Nephron (organoid): ENCODE results near the gene CAMK2N2.

Experiments
- H3K27ac Mint-ChIP-seq, 3 experiments: 2 replicates each; pipeline ENCODE4 v1.8.0; 2020; ENCODE audit warnings: mixed read lengths in 3 of 3, mild to moderate bottlenecking in 2 of 3, moderate library complexity in 1 of 3
- H3K27me3 Mint-ChIP-seq: 2 replicates; pipeline ENCODE4 v1.8.0; 2021; ENCODE audit warnings: low read depth, mild to moderate bottlenecking, moderate library complexity, mixed read lengths
- H3K36me3 Mint-ChIP-seq: 2 replicates; pipeline ENCODE4 v1.8.0; 2020; ENCODE audit warnings: low read depth, mixed read lengths
- H3K4me1 Mint-ChIP-seq: 2 replicates; pipeline ENCODE4 v1.8.0; 2020; ENCODE audit warnings: mixed read lengths
- H3K4me3 Mint-ChIP-seq, 3 experiments: 2 replicates each; pipeline ENCODE4 v1.8.0; 2020; ENCODE audit warnings: mild to moderate bottlenecking in 3 of 3, mixed read lengths in 3 of 3, moderate library complexity in 2 of 3
- H3K9me3 Mint-ChIP-seq: 2 replicates; pipeline ENCODE4 v1.8.0; 2020; ENCODE audit warnings: mixed read lengths
- TF ChIP-seq, protein P1 (sequence below), 3 experiments: fragments of 200-600 bp; sonication (generic); IDR thresholded peaks; one replicate each; pipeline ENCODE4 v1.5.0; 2021; ENCODE audit warnings: antibody characterized with exemption in 3 of 3; ENCODE audit not compliant: unreplicated experiment in 3 of 3

Gene CAMK2N2

DNA sequence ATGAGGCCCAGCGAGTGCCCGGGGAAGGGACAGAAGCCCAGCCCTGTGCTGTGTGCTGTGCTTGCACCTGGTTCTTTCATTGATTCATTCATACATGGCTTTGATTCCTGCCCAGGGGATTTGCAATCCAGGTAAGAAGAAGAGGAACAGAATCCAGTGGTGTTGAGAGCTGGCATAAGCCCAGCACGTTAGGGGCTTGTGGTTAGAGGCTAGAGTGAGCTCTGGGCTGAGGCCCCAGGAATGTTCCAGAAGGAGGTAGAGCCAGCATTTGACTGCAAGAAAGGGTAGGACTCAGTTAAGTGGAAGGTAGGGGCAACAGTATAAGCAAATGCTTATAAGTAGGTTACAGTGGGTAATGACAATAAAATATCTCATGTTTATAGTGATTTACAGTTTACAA lies 29.7 kb downstream of the CAMK2N2 start:
- Mint-ChIP-seq H3K9me3 (no peaks in the 10 kb centered on the region), H3K4me1 (peaks cover 8% of the 10 kb centered on the region), H3K4me3 (peak overlapping the region; percentile 64 to 74 (median 72)), H3K36me3 (no peaks in the 10 kb centered on the region), H3K27ac (no peak overlapping the region), H3K27me3 (peaks cover 77% of the 10 kb centered on the region)
- TF ChIP-seq, protein P1, sequence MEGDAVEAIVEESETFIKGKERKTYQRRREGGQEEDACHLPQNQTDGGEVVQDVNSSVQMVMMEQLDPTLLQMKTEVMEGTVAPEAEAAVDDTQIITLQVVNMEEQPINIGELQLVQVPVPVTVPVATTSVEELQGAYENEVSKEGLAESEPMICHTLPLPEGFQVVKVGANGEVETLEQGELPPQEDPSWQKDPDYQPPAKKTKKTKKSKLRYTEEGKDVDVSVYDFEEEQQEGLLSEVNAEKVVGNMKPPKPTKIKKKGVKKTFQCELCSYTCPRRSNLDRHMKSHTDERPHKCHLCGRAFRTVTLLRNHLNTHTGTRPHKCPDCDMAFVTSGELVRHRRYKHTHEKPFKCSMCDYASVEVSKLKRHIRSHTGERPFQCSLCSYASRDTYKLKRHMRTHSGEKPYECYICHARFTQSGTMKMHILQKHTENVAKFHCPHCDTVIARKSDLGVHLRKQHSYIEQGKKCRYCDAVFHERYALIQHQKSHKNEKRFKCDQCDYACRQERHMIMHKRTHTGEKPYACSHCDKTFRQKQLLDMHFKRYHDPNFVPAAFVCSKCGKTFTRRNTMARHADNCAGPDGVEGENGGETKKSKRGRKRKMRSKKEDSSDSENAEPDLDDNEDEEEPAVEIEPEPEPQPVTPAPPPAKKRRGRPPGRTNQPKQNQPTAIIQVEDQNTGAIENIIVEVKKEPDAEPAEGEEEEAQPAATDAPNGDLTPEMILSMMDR (IDR thresholded peaks at IDR 0.05; ENCODE audit: unreplicated experiment in 3 of 3), result no peak

DNA sequence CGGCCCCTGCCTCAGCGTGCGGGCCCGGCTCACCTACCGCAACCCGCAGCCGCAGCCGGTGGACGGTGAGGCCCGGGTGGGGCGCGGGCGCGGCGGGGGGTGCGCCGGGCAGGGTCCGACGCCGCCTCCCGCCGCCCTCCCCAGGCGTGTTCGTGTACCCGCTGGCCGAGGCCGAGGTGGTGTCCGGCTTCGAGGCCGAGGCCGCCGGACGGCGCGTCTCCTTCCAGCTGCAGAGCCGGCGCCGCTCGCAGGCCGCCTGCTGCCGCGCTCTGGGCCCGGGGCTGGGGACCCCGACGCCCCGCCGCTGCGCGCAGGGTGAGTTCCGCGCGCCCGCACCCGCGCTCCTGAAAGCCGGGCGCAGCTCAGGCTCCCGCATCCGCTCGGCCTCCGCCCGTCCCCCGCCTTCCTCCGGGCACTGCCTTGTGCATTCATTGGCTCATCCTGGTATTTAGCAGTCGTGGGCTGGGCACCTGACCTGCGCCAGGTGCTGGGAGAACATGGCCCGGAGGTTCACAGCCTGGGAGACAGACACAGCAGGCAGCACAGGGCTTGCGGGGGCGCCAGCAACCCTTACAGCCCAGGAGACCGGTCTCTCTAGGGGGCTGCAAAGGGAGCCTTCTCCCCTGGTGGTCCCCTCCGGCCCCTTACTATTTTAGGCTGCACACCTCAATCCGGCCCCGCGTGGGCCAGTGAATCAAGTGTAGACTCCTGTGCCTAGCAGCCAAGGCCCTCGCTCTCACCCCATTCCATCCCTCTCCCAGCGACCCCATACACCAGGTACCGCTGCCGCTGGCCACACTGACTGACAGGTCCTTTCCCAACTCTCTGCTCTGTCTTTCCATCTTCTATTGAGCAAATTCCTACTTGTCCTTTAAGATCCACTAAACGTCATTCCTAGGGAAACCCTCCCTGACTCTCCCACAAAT lies 30.5 kb downstream of the CAMK2N2 start:
- Mint-ChIP-seq H3K9me3 (no peaks in the 10 kb centered on the region), H3K27ac (no peak overlapping the region), H3K4me1 (peaks cover 8% of the 10 kb centered on the region), H3K36me3 (no peaks in the 10 kb centered on the region), H3K4me3 (peak overlapping the region; percentile 64 to 74 (median 72)), H3K27me3 (peaks cover 82% of the 10 kb centered on the region)
- TF ChIP-seq, protein P1 (IDR thresholded peaks at IDR 0.05; ENCODE audit: unreplicated experiment in 3 of 3), result no peak

DNA sequence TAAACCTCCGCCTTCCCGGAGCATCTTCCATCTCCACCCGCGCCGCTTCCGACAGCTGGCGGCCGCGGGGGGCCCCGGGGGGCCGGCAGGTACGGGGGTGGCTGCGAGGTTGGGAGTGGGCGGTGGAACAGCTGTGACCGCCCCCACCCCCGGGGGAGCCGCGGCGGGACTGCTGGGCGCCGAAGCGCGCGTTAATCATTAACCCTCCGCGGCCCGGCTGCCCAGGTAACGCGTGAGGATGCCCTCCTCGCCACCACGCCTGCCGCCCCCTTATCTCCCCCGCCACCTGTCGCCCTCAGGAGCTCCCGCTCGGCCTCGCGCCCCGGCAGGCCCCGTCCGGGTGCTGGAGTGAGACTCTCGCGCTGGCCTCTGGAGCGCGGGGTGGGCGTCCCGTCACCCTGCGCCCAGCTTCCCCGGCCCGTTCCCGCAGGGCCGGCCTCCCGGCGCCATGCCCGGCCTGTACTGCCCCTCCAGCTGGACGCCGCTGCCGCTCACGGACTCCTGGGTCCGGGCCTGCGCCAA lies 31.2 kb downstream of the CAMK2N2 start:
- Mint-ChIP-seq H3K9me3 (no peaks in the 10 kb centered on the region), H3K27ac (no peak overlapping the region), H3K36me3 (no peaks in the 10 kb centered on the region), H3K27me3 (peaks cover 82% of the 10 kb centered on the region), H3K4me3 (no peak overlapping the region), H3K4me1 (peaks cover 8% of the 10 kb centered on the region)
- TF ChIP-seq, protein P1 (IDR thresholded peaks at IDR 0.05; ENCODE audit: unreplicated experiment in 3 of 3), result no peak

DNA sequence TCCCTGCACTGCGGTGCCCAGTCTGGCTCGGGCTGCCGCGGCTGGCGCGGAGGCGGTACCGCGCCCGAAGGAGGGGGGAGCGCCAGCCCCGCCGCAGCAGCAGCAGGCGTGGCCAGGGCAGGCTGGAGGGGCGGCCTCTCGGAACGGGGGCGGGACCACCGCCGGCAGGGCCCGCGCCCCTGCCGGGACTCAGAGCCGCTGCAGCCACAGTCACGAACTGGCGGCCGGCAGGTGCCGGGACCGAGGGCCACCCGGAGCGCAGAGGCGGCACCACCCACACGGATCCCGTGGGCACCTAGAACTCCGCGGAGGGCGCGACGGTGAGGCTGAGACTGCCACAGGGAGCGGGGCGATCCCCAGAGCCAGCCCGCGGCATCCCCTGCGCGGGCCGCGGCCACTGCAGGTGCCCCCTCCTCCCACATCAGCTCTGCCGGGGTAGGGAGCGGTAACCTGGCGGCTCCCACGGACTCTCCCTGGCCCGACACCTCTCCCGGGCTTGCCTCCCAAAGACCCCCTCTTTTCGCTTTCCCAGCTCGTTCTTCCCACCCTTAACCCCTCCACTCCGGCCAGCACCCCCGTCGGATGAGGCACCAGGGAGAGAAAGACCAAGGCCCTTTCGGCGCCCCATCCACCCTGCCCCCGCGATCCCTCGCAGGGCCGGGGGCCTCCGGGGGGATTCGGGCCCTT lies 31.8 kb downstream of the CAMK2N2 start, which contains the start of gene VWA5B2:
TSS of gene VWA5B2 (plus strand) at position 192 of the 687 bp plus-strand sequence. CDS start 944 bp downstream, outside the sequence.
- H3K27me3 Mint-ChIP-seq, result peaks cover 81% of the 10 kb centered on the region
- TF ChIP-seq, protein P1 (IDR thresholded peaks at IDR 0.05; ENCODE audit: unreplicated experiment in 3 of 3), result peak; percentile 25 to 38 (median 29)
- H3K4me1 Mint-ChIP-seq, result peaks cover 8% of the 10 kb centered on the region
- no peak within 1 kb of the TSS for H3K27ac Mint-ChIP-seq
- H3K4me3 Mint-ChIP-seq, result peak within 1 kb of the TSS; percentile 70 to 82 (median 73)
- no peaks in the 10 kb centered on the region for H3K36me3 Mint-ChIP-seq
- H3K9me3 Mint-ChIP-seq, result no peaks in the 10 kb centered on the region

DNA sequence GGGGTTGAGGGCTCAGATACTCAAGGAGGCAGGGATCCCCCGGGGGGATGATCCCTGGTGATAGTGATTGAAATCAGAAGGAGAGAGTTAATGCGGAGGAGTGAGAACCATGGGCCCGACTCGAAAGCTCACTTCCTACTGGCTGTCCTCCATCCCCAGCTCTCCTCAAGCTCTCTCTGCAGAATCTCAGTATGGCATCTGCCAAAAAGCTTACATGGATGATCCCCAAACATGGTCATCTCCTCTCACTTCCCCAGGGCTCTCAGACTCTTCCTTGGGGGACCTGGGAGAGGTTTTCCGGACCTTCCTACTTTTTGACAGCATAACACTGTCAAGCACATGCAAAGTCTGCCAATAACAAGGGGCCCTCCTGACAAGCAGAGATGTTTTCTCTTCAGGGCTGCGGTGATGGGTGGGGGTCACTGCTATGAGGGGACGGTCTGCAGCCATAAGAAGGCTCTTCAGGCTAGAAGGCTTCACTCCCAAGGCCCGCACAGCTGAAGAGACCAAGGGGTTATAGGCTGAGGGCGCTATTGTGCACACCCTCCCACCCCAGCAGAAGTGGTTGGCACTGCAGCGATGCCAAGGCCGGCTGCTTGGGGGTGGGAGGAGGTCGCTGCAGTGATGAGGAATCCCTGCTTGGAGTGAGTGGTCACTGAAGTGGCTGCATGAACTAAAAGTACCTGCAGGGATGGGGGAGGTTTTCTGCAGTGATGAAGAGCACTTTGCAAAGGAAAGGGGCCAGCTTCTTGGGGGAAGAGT lies 32.8 kb downstream of the CAMK2N2 start:
- Mint-ChIP-seq H3K9me3 (no peaks in the 10 kb centered on the region), H3K27ac (no peak overlapping the region), H3K4me3 (peak overlapping the region; percentile 70 to 82 (median 73)), H3K36me3 (no peaks in the 10 kb centered on the region), H3K4me1 (peaks cover 8% of the 10 kb centered on the region), H3K27me3 (peaks cover 82% of the 10 kb centered on the region)
- TF ChIP-seq, protein P1 (IDR thresholded peaks at IDR 0.05; ENCODE audit: unreplicated experiment in 3 of 3), result no peak
